Aorta (tissue), 5 donors: ENCODE data around the gene DRC7. TPM values are rescaled to one million over a fixed set of nuclear protein-coding genes. Genes with fewer than 3 reads are reported as not detected.

Experiments used
- ATAC-seq: fragments of 200-7000 bp; cut with Tn5 transposase; one replicate; pipeline ENCODE4 v1.9.1; 2022; ENCODE audit warnings: moderate library complexity; ENCODE audit not compliant: low FRiP score
- DNase-seq, 2 donors: peaks; one replicate each; pipeline ENCODE4 v3.0.0-alpha.2; 2020
- H3K27ac ChIP-seq, 2 donors: one replicate each; pipeline ENCODE4 v1.5.1; 2013; ENCODE audit warnings: low read length in 2 of 2, mild to moderate bottlenecking in 2 of 2, moderate library complexity in 2 of 2, control low read depth in 1 of 2, inconsistent platforms in 1 of 2, low read depth in 1 of 2
- H3K27me3 ChIP-seq, 2 donors: one replicate each; pipeline ENCODE4 v1.6.1; 2013; ENCODE audit warnings: control low read depth in 1 of 2, low read length in 1 of 2, mild to moderate bottlenecking in 1 of 2, moderate library complexity in 1 of 2; ENCODE audit not compliant: insufficient read depth in 2 of 2, control insufficient read depth in 1 of 2
- H3K36me3 ChIP-seq, 2 donors: one replicate each; pipeline ENCODE4 v1.6.1; 2013; ENCODE audit warnings: control low read depth in 1 of 2, low read length in 1 of 2, mild to moderate bottlenecking in 1 of 2; ENCODE audit not compliant: insufficient read depth in 2 of 2, control insufficient read depth in 1 of 2
- H3K4me1 ChIP-seq, 2 donors: one replicate each; pipeline ENCODE4 v1.6.1; 2013; ENCODE audit warnings: low read length in 2 of 2, control low read depth in 1 of 2, mild to moderate bottlenecking in 1 of 2, moderate library complexity in 1 of 2; ENCODE audit not compliant: insufficient read depth in 2 of 2, control insufficient read depth in 1 of 2
- H3K4me3 ChIP-seq, 2 donors: one replicate each; pipeline ENCODE4 v1.5.1; 2013; ENCODE audit warnings: low read length in 2 of 2, control low read depth in 1 of 2, mild to moderate bottlenecking in 1 of 2
- H3K9me3 ChIP-seq: one replicate; pipeline ENCODE4 v1.6.1; 2013; ENCODE audit warnings: mild to moderate bottlenecking, low read length; ENCODE audit not compliant: control insufficient read depth
- WGBS, 2 donors: extraction: QIAGEN DNeasy Blood & Tissue Kit; methylation state at CpG; one replicate each; pipeline ENCODE4 v1.1.7; 2013; 5-methylcytosine and 5-hydroxymethylcytosine counted together
- intact Hi-C, 2 donors: fragments of 100-400 bp; cut with DNase I; formaldehyde crosslinking; loops; one replicate each; pipeline versions ENCODE4 v1.14.2 to v1.15.0; 2022
- polyA plus RNA-seq, 2 donors: library from polyadenylated mRNA; stranded (reverse); fragments of 200-250 nt; gene quantifications; one replicate each; pipeline ENCODE4 v1.2.3, GENCODE V29; 2013
- total RNA-seq, 2 donors: library from RNA; stranded (reverse); fragmentation: NEBNext Ultra II Directional; extraction: Animal tissue kit (Norgen Biotek cat#: 25700); gene quantifications; one replicate each; pipeline ENCODE4 v1.2.1, GENCODE V29; 2021
- donor health status: healthy with polysubstance abuse.
- donor health status: Bipolar disorder and iron deficiency.
- donor health status: DM: no; HTN: no; CAD: no.
- donor health status: DM: no; HTN: no; CAD: no.
- donor health status: DM: yes; HTN: yes; CAD: no.

DRC7 gene
- total and polyA plus RNA-seq, 4 donors, result 0.08 TPM; not detected in 3

DNA sequence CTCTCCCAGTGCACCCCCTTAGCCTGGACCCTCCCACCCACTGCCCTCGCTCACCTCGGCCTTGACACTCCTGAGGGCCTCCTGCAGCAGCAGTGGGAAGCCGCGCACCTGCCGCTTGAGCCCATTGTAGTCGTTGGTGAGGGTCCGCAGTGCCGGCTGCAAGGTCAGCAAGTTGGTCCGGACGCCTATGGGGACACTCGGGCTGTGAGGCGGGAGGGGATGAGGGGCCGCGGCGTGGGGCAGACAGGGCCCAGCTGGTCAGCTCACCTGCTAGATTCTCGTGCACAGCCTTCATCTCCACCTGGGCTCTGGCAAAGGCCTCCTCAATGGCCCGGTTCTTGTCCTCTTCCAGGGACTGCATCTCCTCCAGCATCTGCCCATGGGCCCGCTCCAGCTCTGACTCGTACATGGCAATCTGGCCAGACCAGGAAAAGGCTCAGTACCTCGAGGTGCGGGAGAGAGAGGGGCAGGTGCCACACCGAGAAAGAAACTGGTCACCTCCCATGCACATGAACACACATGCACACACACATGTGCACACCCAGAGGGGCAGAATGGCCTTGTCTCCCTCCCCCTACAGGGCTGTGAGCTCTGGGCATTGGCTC lies 75.0 kb downstream of the DRC7 start:
- Histone ChIP-seq H3K27ac (no peak overlapping the region), H3K36me3 (no peaks in the 10 kb centered on the region), H3K4me1 (no peaks in the 10 kb centered on the region), H3K9me3 (no peaks in the 10 kb centered on the region), H3K27me3 (no peaks in the 10 kb centered on the region), H3K4me3 (no peak overlapping the region)
- WGBS, 2 donors, result 92% methylated on average over 22 of the region's 22 CpGs
- intact Hi-C loops, result no loop called here
- no peak for DNase-seq
- ATAC-seq, result no peak

- H3K36me3 ChIP-seq, result no peaks in the 10 kb centered on the region
- H3K27me3 ChIP-seq, result no peaks in the 10 kb centered on the region
- WGBS, 2 donors, result 93% methylated on average over 15 of the region's 15 CpGs
- no peaks in the 10 kb centered on the region for H3K4me1 ChIP-seq
- H3K27ac ChIP-seq, result no peak overlapping the region
- intact Hi-C loops, result no loop called here
- H3K9me3 ChIP-seq, result no peaks in the 10 kb centered on the region
- DNase-seq (peak in 1 of 2 donors; percentile 64), ATAC-seq (no peak)
- H3K4me3 ChIP-seq, result no peak overlapping the region
Measured at GRCh38 chr16:57770361-57770760, 75.8 kb downstream of the DRC7 start.

DNA sequence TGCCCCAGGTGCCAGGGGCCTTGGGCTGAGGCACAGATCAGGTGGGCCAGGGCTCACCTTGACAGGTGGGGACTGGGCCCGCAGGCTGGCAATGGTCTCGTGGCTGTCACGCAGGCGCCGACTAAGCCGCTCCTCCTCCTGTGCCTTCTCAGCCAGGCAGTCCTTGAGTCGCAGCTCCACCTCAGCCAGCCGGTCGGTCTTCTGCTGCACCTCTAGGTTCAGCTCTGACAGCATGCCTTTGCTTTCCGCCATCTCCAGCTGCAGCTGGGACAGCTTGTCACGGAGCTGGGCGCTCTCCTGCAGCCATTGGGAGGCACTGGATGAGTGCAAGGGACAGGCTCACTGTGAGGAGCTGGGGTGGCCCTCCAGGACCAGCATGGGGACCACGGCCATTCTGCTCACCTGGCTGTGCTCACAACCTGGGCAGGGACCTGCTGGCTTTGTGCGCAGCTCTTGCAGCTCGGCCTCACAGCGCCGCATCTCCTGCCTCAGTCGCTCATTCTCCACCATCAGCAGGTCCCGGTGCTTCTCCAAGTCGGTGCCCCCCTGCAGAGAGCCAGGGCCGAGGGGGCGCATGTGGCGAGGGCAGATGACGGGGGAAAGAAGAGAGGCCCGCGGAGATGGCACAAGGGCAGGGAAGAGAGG lies 76.7 kb downstream of the DRC7 start:
- Histone ChIP-seq H3K36me3 (no peaks in the 10 kb centered on the region), H3K27me3 (no peaks in the 10 kb centered on the region), H3K27ac (no peak overlapping the region), H3K4me1 (no peaks in the 10 kb centered on the region), H3K4me3 (no peak overlapping the region), H3K9me3 (no peaks in the 10 kb centered on the region)
- DNase-seq (peak in 1 of 2 donors; percentile 37), ATAC-seq (no peak)
- 92% methylated on average over 25 to 26 of the region's 26 CpGs for WGBS, 2 donors
- intact Hi-C loops, result no loop called here

DNA sequence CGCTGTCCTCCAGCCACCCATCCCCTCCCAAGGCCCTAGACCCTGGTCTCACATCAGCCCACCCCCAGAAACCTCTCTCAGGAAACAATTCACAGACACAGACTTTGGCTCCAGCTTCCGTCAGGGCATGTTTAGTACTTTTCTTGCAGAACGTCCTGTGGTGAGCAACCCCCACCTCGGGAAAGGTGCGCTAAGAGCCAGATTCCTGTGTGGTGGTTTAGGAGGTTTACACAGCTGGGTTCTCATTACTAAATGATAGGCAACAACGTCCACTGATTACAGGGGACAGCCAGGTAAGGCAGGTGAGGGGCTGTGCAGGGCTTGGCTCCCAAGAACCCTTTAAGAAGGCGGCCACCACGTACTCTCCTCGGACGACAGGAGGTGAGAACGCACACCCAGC lies 78.4 kb downstream of the DRC7 start:
- Histone ChIP-seq H3K4me1 (no peaks in the 10 kb centered on the region), H3K27ac (no peak overlapping the region), H3K36me3 (no peaks in the 10 kb centered on the region), H3K27me3 (no peaks in the 10 kb centered on the region), H3K9me3 (no peaks in the 10 kb centered on the region), H3K4me3 (no peak overlapping the region)
- ATAC-seq, result no peak
- 86 to 87% methylated on average over 11 of the region's 11 CpGs for WGBS, 2 donors
- peak in 1 of 2 donors; percentile 33 for DNase-seq
- intact Hi-C loops, result no loop called here

DNA sequence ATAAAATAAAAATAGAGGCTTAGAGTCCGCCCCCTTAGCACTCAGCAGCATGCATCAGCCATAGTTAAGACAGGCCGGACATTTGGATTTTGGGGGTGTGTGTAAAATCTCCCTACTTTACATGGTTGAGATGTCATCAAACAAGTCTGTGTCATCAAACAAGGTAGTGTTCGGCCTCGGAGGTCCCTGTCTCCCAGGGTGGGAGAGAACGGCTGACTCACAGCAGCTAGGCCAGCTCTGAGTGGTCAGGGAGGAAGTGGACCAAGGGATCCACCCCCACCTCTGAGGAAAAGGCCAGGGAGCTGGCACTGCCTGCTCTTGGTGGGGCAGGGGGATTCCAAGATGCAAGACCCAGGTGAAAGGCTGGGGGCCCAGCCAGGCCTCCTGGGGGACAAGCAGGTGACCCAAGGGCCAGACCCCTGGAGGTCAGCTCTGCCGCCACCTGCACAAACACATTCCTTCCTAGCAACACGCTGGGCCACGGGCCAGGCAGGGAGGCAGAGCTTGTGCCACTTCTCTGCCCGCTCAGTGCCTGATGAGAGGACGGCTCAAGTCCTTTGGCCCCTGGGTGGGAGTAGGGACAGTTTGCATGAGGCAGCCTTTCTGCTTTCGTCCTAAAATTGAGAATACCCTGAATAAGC lies 79.2 kb downstream of the DRC7 start:
- Histone ChIP-seq H3K9me3 (no peaks in the 10 kb centered on the region), H3K27ac (no peak overlapping the region), H3K27me3 (no peaks in the 10 kb centered on the region), H3K4me1 (no peaks in the 10 kb centered on the region), H3K36me3 (no peaks in the 10 kb centered on the region), H3K4me3 (no peak overlapping the region)
- intact Hi-C loops, result no loop called here
- 86 to 87% methylated on average over 11 of the region's 11 CpGs for WGBS, 2 donors
- ATAC-seq (no peak), DNase-seq (no peak)

- Histone ChIP-seq H3K9me3 (no peaks in the 10 kb centered on the region), H3K27me3 (no peaks in the 10 kb centered on the region), H3K27ac (no peak overlapping the region), H3K36me3 (no peaks in the 10 kb centered on the region), H3K4me3 (no peak overlapping the region), H3K4me1 (no peaks in the 10 kb centered on the region)
- ATAC-seq (no peak), DNase-seq (no peak)
- WGBS, 2 donors, result 94 to 95% methylated on average over 12 of the region's 12 CpGs
- intact Hi-C loops, result no loop called here
Measured at GRCh38 chr16:57774705-57775285, 80.2 kb downstream of the DRC7 start.

GRCh38 chr16:57775661-57776469 lies 81.3 kb downstream of the DRC7 start:
- H3K27me3 ChIP-seq, result no peaks in the 10 kb centered on the region
- peak in 1 of 2 donors; percentile 41 for DNase-seq
- no peaks in the 10 kb centered on the region for H3K36me3 ChIP-seq
- H3K9me3 ChIP-seq, result no peaks in the 10 kb centered on the region
- 73 to 74% methylated on average over 23 of the region's 23 CpGs for WGBS, 2 donors
- ATAC-seq, result no peak
- H3K4me3 ChIP-seq, result no peak overlapping the region
- H3K27ac ChIP-seq, result no peak overlapping the region
- intact Hi-C loops, result no loop called here
- no peaks in the 10 kb centered on the region for H3K4me1 ChIP-seq

GRCh38 chr16:57778658-57779057 lies 84.1 kb downstream of the DRC7 start:
- Histone ChIP-seq H3K9me3 (no peaks in the 10 kb centered on the region), H3K4me1 (no peaks in the 10 kb centered on the region), H3K36me3 (no peaks in the 10 kb centered on the region), H3K4me3 (no peak overlapping the region), H3K27me3 (no peaks in the 10 kb centered on the region), H3K27ac (no peak overlapping the region)
- 90 to 91% methylated on average over 5 of the region's 5 CpGs for WGBS, 2 donors
- DNase-seq (no peak), ATAC-seq (no peak)
- intact Hi-C loops, result no loop called here
